MCF 10A (cell line): ENCODE results near the gene TRDN. TPM values are rescaled to one million over a fixed set of nuclear protein-coding genes. Genes with fewer than 3 reads are reported as not detected.

Experiments used
- BruUV-seq: library from RNA; stranded (reverse); fragments of 400-500 nt; replicated peaks from 2 replicates; lab custom pipeline; 2021; lab: Mats Ljungman, UMichigan
- CTCF ChIA-PET: fragments of 300-600 bp; sonication (Branson Sonifier 250); formaldehyde crosslinking; extraction: SDS; loops from one replicate; lab custom pipeline; 2021; ENCODE audit warnings: antibody characterized with exemption, inconsistent platforms; lab: Yijun Ruan, JAX
- POLR2A ChIA-PET: fragments of 300-600, 350-650 bp; sonication (Branson Sonifier 250); formaldehyde crosslinking; extraction: SDS; loops from one replicate; lab custom pipeline; 2020; ENCODE audit warnings: antibody characterized with exemption, inconsistent platforms; lab: Yijun Ruan, JAX
- DNase-seq: peaks from one replicate; pipeline ENCODE4 v3.0.0-alpha.2; 2018; ENCODE audit not compliant: unreplicated experiment
- H3K27ac Mint-ChIP-seq: one replicate; pipeline ENCODE4 v1.8.0; 2022; ENCODE audit warnings: mild to moderate bottlenecking, low read depth, mixed read lengths; ENCODE audit not compliant: unreplicated experiment
- H3K27me3 Mint-ChIP-seq: one replicate; pipeline ENCODE4 v1.8.0; 2022; ENCODE audit warnings: mixed read lengths; ENCODE audit not compliant: insufficient read depth, unreplicated experiment
- H3K36me3 Mint-ChIP-seq: one replicate; pipeline ENCODE4 v1.8.0; 2022; ENCODE audit warnings: mild to moderate bottlenecking, moderate library complexity, mixed read lengths; ENCODE audit not compliant: insufficient read depth, unreplicated experiment
- H3K4me1 Mint-ChIP-seq: one replicate; pipeline ENCODE4 v1.8.0; 2022; ENCODE audit warnings: mixed read lengths; ENCODE audit not compliant: insufficient read depth, unreplicated experiment
- H3K4me3 Mint-ChIP-seq: one replicate; pipeline ENCODE4 v1.8.0; 2022; ENCODE audit warnings: mild to moderate bottlenecking, moderate library complexity, mixed read lengths; ENCODE audit not compliant: unreplicated experiment
- H3K9me3 Mint-ChIP-seq: one replicate; pipeline ENCODE4 v1.8.0; 2022; ENCODE audit warnings: mixed read lengths; ENCODE audit not compliant: unreplicated experiment
- intact Hi-C: fragments of 100-400 bp; cut with micrococcal nuclease; formaldehyde crosslinking; loops from 2 replicates; pipeline ENCODE4 v1.14.1; 2022
- total RNA-seq: library from RNA; stranded (reverse); gene quantifications from 2 replicates; pipeline ENCODE4 v1.2.3, GENCODE V29; 2022
- TF ChIP-seq, protein P1 (sequence below): fragments of 200-600 bp; IDR thresholded peaks from one replicate; pipeline ENCODE4 v1.8.0; 2022; ENCODE audit warnings: antibody characterized with exemption, mild to moderate bottlenecking; ENCODE audit not compliant: unreplicated experiment

The TRDN gene
- total RNA-seq, 1 experiment from 2014 or later: not detected

DNA sequence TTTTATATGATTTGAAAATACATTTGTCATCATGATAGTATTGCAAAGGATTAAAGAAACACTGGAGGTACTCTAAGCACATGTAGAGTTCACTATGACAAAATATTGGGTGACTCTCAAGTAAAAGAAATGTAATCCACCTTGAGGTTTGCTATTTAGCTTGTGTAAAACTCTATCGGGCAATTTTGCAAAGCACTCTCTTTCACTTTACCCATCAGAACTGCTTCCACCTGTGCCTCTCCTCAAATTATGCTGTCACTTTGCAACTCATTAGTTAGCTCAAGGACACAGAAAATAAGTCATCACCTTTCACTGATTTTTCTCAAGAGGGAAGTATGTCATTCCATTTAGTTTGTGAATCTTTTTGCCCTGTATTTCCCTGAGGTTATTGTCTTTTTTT, 14.0 kb downstream of the TRDN start:
- H3K9me3 Mint-ChIP-seq: no peaks in the 10 kb centered on the region
- CTCF ChIA-PET: no interaction called here
- DNase-seq: no peak
- TF ChIP-seq, protein P1, sequence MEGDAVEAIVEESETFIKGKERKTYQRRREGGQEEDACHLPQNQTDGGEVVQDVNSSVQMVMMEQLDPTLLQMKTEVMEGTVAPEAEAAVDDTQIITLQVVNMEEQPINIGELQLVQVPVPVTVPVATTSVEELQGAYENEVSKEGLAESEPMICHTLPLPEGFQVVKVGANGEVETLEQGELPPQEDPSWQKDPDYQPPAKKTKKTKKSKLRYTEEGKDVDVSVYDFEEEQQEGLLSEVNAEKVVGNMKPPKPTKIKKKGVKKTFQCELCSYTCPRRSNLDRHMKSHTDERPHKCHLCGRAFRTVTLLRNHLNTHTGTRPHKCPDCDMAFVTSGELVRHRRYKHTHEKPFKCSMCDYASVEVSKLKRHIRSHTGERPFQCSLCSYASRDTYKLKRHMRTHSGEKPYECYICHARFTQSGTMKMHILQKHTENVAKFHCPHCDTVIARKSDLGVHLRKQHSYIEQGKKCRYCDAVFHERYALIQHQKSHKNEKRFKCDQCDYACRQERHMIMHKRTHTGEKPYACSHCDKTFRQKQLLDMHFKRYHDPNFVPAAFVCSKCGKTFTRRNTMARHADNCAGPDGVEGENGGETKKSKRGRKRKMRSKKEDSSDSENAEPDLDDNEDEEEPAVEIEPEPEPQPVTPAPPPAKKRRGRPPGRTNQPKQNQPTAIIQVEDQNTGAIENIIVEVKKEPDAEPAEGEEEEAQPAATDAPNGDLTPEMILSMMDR: no peak
- POLR2A ChIA-PET: no interaction called here
- no peaks in the 10 kb centered on the region for H3K4me1 Mint-ChIP-seq
- intact Hi-C loops: no loop called here
- H3K27ac Mint-ChIP-seq: no peak overlapping the region
- H3K36me3 Mint-ChIP-seq: no peaks in the 10 kb centered on the region
- peaks cover 90% of the 10 kb centered on the region for H3K27me3 Mint-ChIP-seq
- H3K4me3 Mint-ChIP-seq: no peak overlapping the region
- no TSS peak for BruUV-seq

DNA sequence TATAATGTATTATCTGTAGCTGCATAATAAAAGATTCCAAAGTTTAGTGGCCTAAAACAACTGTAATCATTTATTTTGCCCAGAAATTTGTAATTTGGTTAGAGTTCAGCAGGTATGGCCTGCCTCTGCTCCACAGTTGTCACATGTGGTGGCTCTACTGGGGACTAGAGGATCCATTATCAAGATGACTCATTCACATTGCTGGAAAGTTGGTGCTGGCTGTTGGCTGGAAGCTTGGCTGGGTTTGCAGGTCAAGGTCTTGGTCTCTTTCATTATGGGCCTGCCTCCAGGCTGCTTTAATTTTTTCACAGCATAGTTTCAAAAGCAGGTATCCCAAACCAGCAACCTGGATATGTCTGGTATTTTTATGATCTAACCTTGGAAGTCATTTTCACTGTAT, 17.6 kb downstream of the TRDN start:
- Mint-ChIP-seq H3K27me3 (peaks cover 93% of the 10 kb centered on the region), H3K4me1 (no peaks in the 10 kb centered on the region), H3K4me3 (no peak overlapping the region), H3K27ac (no peak overlapping the region), H3K9me3 (no peaks in the 10 kb centered on the region), H3K36me3 (no peaks in the 10 kb centered on the region)
- intact Hi-C loops: no loop called here
- POLR2A ChIA-PET: interaction anchor here (0.6 kb wide), 1 partner anchor 34 kb away, joined by 3 read pairs; no protein-coding TSS in a partner anchor
- BruUV-seq: no TSS peak
- CTCF ChIA-PET: no interaction called here
- TF ChIP-seq, protein P1: no peak
- no peak for DNase-seq

DNA sequence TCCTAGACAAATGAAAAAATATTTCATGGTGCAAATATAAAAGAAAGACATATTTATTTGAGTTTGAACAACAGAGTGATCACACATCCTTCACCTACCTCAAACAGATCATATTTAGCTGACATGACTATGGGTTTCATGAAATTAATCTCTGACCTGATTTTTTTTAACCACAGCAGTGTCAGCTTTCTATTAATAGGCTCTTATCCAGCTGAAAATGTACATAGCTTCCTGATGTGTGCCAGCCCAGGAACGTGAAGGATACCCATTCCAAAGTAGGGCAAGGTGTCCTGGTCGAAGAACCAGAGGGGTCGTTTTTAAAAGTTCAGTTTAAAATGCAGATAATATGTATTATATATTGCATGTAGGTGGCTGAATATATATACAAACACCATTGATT, 19.8 kb downstream of the TRDN start:
- ChIA-PET CTCF (interaction anchor here (0.7 kb wide), 1 partner anchor 494 kb away, joined by 4 read pairs; no protein-coding TSS in a partner anchor), POLR2A (no interaction called here)
- peaks cover 71% of the 10 kb centered on the region for H3K27me3 Mint-ChIP-seq
- TF ChIP-seq, protein P1: no peak
- H3K4me3 Mint-ChIP-seq: no peak overlapping the region
- no TSS peak for BruUV-seq
- H3K9me3 Mint-ChIP-seq: no peaks in the 10 kb centered on the region
- no peak for DNase-seq
- H3K27ac Mint-ChIP-seq: no peak overlapping the region
- H3K36me3 Mint-ChIP-seq: no peaks in the 10 kb centered on the region
- intact Hi-C loops: no loop called here
- no peaks in the 10 kb centered on the region for H3K4me1 Mint-ChIP-seq

DNA sequence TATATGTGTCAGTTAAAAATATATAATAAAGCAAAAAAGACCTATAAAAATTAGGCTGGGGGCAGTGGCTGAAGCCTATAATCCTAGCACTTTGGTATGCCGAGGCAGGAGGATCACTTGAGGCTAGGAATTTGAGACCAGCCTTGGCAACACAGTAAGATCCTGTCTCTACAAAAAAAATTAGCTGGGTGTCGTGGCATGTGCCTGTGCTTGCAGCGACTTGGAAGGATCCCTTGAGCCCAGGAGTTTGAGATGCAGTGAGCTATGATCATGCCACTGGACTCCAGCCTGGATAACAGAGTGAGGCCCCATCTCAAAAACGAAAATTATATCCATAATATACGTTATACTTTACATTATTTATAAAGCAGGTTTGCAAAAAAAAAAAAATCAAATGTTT, 20.7 kb downstream of the TRDN start:
- no peaks in the 10 kb centered on the region for H3K36me3 Mint-ChIP-seq
- BruUV-seq: no TSS peak
- no peak overlapping the region for H3K27ac Mint-ChIP-seq
- TF ChIP-seq, protein P1: no peak
- DNase-seq: no peak
- no peaks in the 10 kb centered on the region for H3K4me1 Mint-ChIP-seq
- ChIA-PET CTCF (no interaction called here), POLR2A (interaction anchor here (0.5 to 0.6 kb wide), 2 partner anchors 183 to 295 kb away, joined by 3 read pairs; no protein-coding TSS in a partner anchor)
- H3K4me3 Mint-ChIP-seq: no peak overlapping the region
- peaks cover 61% of the 10 kb centered on the region for H3K27me3 Mint-ChIP-seq
- intact Hi-C loops: no loop called here
- H3K9me3 Mint-ChIP-seq: no peaks in the 10 kb centered on the region
